CD4-positive, alpha-beta T cell treated with Interferon alpha-2 for 1 hour (primary cell): ENCODE data around the gene TRIM2.

Experiments used
- DNase-seq, 2 donors: peaks; one replicate each; pipeline ENCODE4 v3.0.0-alpha.2; 2020 to 2022

TRIM2 gene

DNA sequence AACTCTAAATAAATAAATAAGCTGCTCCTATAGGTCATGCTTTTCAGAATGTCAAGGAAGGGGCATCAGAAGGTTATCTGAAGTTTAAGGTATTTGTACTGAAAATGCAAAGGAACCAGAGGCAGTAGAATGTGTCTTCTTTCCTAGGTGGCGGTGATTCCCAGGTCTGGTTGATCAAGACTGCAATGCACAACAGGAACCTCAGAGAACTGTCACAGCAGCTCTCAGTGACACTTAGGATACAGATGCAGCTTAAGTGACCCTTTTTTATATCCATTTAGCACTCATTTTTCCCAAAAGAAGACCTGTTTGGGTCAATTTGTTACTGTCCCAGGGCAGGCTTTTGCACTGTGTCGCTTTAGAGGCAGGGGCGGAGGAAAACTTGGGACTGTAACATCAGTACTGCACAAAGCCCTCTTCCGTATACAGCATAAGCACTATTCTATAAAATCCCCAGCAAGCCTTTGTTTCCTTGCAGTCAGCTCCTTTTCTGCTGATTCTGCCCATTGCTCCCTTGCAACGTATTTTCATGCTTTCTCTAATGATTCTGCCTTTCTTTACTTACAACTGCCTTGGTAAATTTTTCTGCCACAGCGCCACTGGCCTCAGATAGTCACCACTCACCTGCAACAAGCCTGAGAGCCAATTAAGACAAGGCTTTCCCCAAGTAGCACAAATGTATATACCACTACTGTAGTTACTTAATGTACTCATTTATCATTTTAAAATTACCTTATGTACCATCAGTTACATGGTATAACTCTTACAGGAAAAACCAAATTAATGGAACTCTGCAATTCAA is 138.7 kb downstream of the TRIM2 start:
- no peak for DNase-seq

DNA sequence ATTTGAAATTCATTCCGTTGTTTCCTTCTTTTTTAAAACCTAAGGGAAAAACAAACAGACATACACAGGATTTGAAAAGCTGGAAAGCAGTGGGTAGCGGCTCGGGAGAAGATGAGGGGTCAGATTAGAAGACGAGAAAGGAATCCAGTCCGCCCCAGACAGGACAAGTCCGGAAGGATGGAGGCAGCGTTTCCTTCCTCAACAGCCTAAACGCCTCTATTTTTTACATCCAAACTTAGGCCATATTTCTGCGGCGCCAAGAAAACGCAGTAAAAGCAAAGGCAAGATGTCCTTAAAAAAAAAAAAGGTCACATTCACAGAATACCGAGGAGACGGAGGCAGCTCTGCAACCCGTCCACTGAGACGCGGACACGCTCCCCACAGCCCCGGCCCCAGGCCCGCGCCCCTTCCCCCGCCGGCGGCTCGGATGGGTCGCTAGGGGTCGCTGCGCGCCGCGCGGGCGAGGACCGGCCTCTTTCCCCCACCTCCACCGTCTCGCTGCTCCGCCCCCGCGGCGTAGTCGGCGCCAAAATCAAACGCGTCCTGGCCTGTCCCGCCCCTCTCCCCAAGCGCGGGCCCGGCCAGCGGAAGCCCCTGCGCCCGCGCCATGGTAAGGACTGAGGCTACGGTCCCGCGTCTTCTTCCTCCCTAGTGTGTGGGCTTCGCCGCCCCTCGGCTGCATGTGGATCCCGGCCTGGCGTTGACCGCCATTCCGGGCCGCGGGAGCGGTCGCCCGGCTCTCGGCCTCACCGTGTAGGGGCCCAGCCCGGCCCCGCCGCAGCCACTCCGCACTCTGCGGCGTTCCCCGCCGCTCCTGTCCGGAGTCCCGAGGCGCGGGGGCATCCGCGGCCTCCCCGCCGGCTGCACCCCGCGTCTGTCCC is 140.1 kb downstream of the TRIM2 start, which contains the start of gene MND1:
TSS of gene MND1 (plus strand) at position 558 of the 881 bp plus-strand sequence. CDS start at position 608, 50 bp downstream.
- peak; percentile 85 to 91 for DNase-seq

GRCh38 chr4:153345012-153345981 is 141.1 kb downstream of the TRIM2 start:
- peak; percentile 67 to 75 for DNase-seq

DNA sequence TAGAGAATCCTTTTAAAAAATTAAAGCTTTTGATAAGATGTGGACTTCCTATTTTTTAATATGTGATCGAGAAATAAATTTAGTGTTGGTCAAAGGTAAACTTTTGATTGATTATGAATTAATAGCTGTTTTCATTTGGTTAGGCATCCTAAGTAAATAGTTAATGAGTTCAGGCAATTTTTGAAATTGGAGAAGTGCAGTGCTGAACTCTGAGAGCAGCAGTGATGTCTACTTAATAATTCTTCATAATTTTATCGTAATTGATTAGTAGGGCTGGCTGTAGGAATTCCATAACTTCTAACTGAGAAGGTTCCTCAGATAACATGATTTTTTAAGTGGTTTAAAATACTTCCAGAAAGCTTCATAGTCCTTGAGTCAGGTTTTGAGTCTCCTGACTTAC is 141.8 kb downstream of the TRIM2 start:
- no peak for DNase-seq

- DNase-seq: no peak
These were observed 142.3 kb downstream of the TRIM2 start for GRCh38 chr4:153346563-153346962.

DNA sequence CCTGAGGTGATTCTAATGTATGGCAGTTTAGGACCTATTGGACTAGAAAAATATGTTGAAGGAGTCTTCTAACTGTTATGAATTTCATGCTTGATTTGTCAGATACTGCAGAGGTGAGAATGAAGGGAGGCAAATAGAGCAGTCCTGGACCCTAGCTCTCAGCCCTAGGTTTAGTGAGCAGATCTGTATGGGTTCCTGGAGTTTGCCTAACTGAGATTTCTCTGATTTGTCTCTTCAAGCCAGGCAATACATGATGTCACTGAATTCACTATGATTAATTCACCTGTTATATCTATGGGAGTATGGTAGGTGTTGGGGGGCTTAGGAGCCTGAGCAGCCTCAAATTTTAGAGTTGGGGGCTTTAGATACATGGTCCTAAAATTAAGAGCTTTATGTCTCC is 142.9 kb downstream of the TRIM2 start:
- DNase-seq: no peak

- DNase-seq: peak in 1 of 2 donors; percentile 4
These were observed 143.8 kb downstream of the TRIM2 start for GRCh38 chr4:153348006-153348405.

GRCh38 chr4:153349206-153349805 is 145.1 kb downstream of the TRIM2 start:
- no peak for DNase-seq

DNA sequence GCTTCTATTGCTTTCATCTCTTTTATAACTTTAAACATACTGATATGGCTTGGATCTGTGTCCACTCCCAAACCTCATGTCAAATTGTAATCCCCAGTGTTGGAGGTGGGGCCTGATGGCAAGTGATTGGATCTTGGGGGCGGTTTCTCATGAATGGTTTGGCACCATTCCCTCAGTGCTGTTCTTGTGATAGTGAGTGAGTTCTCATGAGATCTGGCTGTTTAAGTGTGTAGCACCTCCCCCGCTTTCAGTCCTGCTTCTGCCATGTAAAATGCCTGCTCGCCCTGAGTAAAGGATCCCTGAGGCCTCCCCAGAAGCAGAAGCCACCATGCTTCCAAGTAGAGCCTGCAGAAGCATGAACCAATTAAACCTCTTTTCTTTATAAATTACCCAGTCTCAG is 157.9 kb downstream of the TRIM2 start:
- no peak for DNase-seq

DNA sequence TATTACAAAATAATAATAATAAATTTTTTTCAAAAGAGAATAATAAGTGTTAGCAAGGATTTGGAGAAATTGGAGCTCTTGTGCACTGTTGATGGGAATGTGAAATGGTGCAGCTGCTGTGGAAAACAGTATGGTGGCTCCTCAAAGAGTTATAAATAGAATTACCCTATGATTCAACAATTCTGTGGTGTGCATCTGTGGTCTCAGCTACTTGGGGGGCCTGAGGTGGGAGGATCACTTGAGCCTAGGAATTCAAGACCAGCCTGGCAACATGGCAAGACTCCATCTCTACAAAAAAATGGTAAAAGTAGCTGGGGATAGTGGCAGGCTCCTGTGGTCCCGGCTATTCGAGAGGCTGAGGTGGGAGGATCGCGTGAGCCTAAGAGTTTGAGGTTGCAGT is 159.8 kb downstream of the TRIM2 start:
- DNase-seq: no peak

- DNase-seq: peak in 1 of 2 donors; percentile 13
These were observed 160.8 kb downstream of the TRIM2 start for GRCh38 chr4:153365003-153365402.

DNA sequence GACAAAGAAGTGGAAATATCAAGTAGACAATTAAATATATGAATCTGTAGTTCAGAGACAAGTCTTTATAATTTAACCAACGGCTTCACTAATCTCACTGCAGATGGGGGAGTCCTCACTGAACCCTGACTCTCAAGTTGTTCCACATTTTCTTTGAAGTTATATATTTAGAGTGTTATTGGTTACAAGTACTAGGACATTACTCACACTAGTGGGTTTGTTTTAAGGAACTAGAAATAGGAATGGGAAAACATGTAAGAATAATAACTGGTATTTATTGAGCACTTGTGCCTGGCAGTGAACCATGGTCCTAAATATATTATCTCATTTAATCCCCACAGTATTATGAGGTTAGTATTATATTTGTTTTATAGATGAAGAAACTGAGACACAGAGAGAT is 162.2 kb downstream of the TRIM2 start:
- DNase-seq: no peak

- DNase-seq: no peak
These were observed 162.8 kb downstream of the TRIM2 start for GRCh38 chr4:153367092-153367491.

GRCh38 chr4:153369021-153369420 is 164.8 kb downstream of the TRIM2 start:
- DNase-seq: no peak

DNA sequence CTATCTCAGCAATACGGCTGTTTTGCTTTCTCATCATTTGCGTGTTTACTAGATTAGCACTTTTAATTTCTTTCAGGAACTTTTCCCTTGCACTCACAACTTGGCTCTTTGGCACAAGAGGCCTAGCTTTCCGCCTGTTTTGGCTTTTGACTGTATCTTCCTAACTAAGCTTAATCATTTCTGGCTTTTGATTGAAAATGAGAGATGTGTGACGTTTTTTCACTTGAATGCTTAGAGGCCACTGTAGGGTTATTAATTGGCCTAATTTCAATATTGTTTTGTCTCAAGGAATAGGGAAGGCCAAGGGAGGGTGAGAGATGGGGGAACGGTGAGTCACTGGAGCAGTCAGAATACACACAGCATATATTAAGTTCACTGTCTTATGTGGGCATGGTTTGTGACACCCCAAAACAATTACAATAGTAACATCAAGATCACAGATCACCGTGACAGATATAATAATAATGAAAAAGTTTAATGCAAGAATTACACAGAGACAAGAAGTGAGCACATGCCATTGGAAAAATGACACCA is 167.5 kb downstream of the TRIM2 start:
- DNase-seq: no peak

GRCh38 chr4:153372967-153373562 is 168.8 kb downstream of the TRIM2 start:
- no peak for DNase-seq

DNA sequence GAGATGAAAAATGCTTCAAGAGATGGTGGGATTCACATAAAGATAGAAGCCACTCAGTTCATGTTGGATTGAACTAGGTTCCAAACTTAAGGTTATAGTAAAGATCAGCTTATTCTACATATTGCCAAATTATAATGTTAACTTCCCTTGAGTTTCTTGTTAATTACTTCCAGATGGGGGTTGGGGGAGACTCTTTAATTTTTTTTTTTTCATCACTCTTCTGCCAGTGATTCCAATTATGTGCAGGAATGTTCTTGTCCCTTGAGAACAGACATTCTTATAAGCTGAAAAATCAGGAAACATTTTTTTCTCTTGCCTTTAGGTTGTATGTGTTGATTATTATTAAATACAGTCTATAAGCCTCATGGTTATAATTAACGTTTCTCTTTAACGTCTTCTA is 170.2 kb downstream of the TRIM2 start:
- no peak for DNase-seq

GRCh38 chr4:153375303-153375702 is 171.1 kb downstream of the TRIM2 start:
- DNase-seq: no peak

GRCh38 chr4:153383131-153383530 is 178.9 kb downstream of the TRIM2 start:
- no peak for DNase-seq

- no peak for DNase-seq
These were observed 179.9 kb downstream of the TRIM2 start for GRCh38 chr4:153384160-153384559.

DNA sequence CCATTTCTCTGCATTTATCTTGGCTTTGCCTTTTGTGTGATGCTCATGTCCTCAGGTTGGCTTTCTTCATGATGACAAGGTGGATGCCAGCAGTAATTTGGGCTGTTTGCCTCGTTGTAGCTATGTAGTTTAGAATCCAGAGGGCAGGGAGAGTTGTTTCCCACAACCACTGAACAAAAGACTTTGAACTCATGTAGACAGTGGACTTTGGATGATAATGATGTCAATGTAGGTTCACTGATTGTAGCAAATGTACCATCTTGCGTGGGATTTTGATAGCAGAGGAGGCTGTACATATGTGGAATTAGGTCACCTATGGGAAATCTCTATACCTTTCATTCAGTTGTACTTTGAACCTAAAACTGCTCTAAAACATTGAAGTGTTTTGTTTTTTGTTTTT is 181.5 kb downstream of the TRIM2 start:
- DNase-seq: no peak

- DNase-seq: no peak
These were observed 183.7 kb downstream of the TRIM2 start for GRCh38 chr4:153387981-153388380.
